Liver (tissue), 9 donors: ENCODE measurements around the gene RFT1. TPM values are rescaled to one million over a fixed set of nuclear protein-coding genes. Genes with fewer than 3 reads are reported as not detected.

Experiments used
- DNase-seq: peaks from one replicate; pipeline ENCODE4 v3.0.0-alpha.2; 2017; ENCODE audit warnings: low spot score
- H3K27ac ChIP-seq, 2 donors: one replicate each; pipeline ENCODE4 v1.7.0; 2013; ENCODE audit warnings: inconsistent platforms in 2 of 2, low read length in 2 of 2, control low read depth in 1 of 2, low read depth in 1 of 2, mild to moderate bottlenecking in 1 of 2
- H3K27me3 ChIP-seq, 4 donors: one replicate each; pipeline versions ENCODE4 v1.6.1 to v1.7.0; 2013; ENCODE audit warnings: low read length in 3 of 4, inconsistent platforms in 1 of 4, mild to moderate bottlenecking in 1 of 4, moderate library complexity in 1 of 4; ENCODE audit not compliant: control insufficient read depth in 4 of 4, insufficient read depth in 4 of 4
- H3K36me3 ChIP-seq, 4 donors: one replicate each; pipeline versions ENCODE4 v1.6.1 to v1.7.0; 2013; ENCODE audit warnings: low read length in 3 of 4, mild to moderate bottlenecking in 3 of 4, low read depth in 1 of 4, moderate library complexity in 1 of 4; ENCODE audit not compliant: control insufficient read depth in 4 of 4, insufficient read depth in 3 of 4
- H3K4me1 ChIP-seq, 4 donors: one replicate each; pipeline versions ENCODE4 v1.6.1 to v1.7.0; 2013; ENCODE audit warnings: low read length in 3 of 4, mild to moderate bottlenecking in 3 of 4, moderate library complexity in 1 of 4; ENCODE audit not compliant: control insufficient read depth in 4 of 4, insufficient read depth in 4 of 4
- H3K4me3 ChIP-seq, 3 donors: one replicate each; pipeline versions ENCODE4 v1.6.1 to v1.7.0; 2013; ENCODE audit warnings: low read length in 3 of 3, control low read depth in 1 of 3, low read depth in 1 of 3, mild to moderate bottlenecking in 1 of 3
- H3K9ac ChIP-seq, 2 donors: one replicate each; pipeline ENCODE4 v1.7.0; 2013; ENCODE audit warnings: low read length in 2 of 2, mild to moderate bottlenecking in 2 of 2, moderate library complexity in 2 of 2, control low read depth in 1 of 2, low read depth in 1 of 2
- H3K9me3 ChIP-seq, 4 donors: one replicate each; pipeline versions ENCODE4 v1.6.1 to v1.7.0; 2013; ENCODE audit warnings: low read length in 3 of 4; ENCODE audit not compliant: control insufficient read depth in 4 of 4
- ATF3 ChIP-seq: IDR thresholded peaks from 2 replicates; pipeline ENCODE4 v1.6.1; 2016; ENCODE audit warnings: antibody characterized with exemption
- CTCF ChIP-seq: fragments of 150-350 bp; IDR thresholded peaks from 2 replicates; pipeline ENCODE4 v1.5.1; 2017; ENCODE audit warnings: improper control_type of control experiment, low read depth, low read length; ENCODE audit not compliant: missing input control
- EGR1 ChIP-seq, 2 donors: IDR thresholded peaks; 2 replicates each; pipeline ENCODE4 v1.6.1; 2016 to 2018; ENCODE audit warnings: antibody characterized with exemption in 2 of 2, low read depth in 2 of 2
- FOXA1 ChIP-seq: IDR thresholded peaks from 2 replicates; pipeline ENCODE4 v1.6.1; 2016; ENCODE audit warnings: antibody characterized with exemption
- FOXA2 ChIP-seq: IDR thresholded peaks from 2 replicates; pipeline ENCODE4 v1.6.1; 2016; ENCODE audit warnings: antibody characterized with exemption
- GABPA ChIP-seq, 2 donors: IDR thresholded peaks in 1 of 2; conservative IDR thresholded peaks in 1 of 2; 2 replicates each; pipeline ENCODE4 v1.6.1; 2016; ENCODE audit warnings: antibody characterized with exemption in 2 of 2, mild to moderate bottlenecking in 1 of 2, moderate library complexity in 1 of 2
- HNF4A ChIP-seq, 2 donors: conservative IDR thresholded peaks; 2 replicates each; pipeline ENCODE4 v1.6.1; 2016; ENCODE audit warnings: antibody characterized with exemption in 2 of 2, mild to moderate bottlenecking in 2 of 2
- HNF4G ChIP-seq: IDR thresholded peaks from 2 replicates; pipeline ENCODE4 v1.6.1; 2016; ENCODE audit warnings: antibody characterized with exemption
- JUND ChIP-seq, 2 donors: IDR thresholded peaks; 2 replicates each; pipeline ENCODE4 v1.6.1; 2016; ENCODE audit warnings: antibody characterized with exemption in 2 of 2
- NR2F2 ChIP-seq: IDR thresholded peaks from 2 replicates; pipeline ENCODE4 v1.6.1; 2016; ENCODE audit warnings: antibody characterized with exemption
- RAD21 ChIP-seq, 2 donors: IDR thresholded peaks; 2 replicates each; pipeline ENCODE4 v1.6.1; 2016; ENCODE audit warnings: antibody characterized with exemption in 2 of 2, mild to moderate bottlenecking in 2 of 2
- REST ChIP-seq: IDR thresholded peaks from 2 replicates; pipeline ENCODE4 v1.6.1; 2016; ENCODE audit warnings: antibody characterized with exemption, mild to moderate bottlenecking
- RXRA ChIP-seq, 2 donors: IDR thresholded peaks; 2 replicates each; pipeline ENCODE4 v1.6.1; 2017 to 2018; ENCODE audit warnings: antibody characterized with exemption in 2 of 2, mild to moderate bottlenecking in 1 of 2
- SP1 ChIP-seq: IDR thresholded peaks from 2 replicates; pipeline ENCODE4 v1.6.1; 2018; ENCODE audit warnings: antibody characterized with exemption, mild to moderate bottlenecking
- TAF1 ChIP-seq: conservative IDR thresholded peaks from 2 replicates; pipeline ENCODE4 v1.6.1; 2016; ENCODE audit warnings: antibody characterized with exemption, mild to moderate bottlenecking
- YY1 ChIP-seq: IDR thresholded peaks from 2 replicates; pipeline ENCODE4 v1.6.1; 2016; ENCODE audit warnings: antibody characterized with exemption, mild to moderate bottlenecking
- ZBTB33 ChIP-seq: IDR thresholded peaks from 2 replicates; pipeline ENCODE4 v1.6.1; 2016; ENCODE audit warnings: antibody characterized with exemption
- WGBS: extraction: QIAGEN DNeasy Blood & Tissue Kit; methylation state at CpG from one replicate; pipeline ENCODE4 v1.1.7; 2013; 5-methylcytosine and 5-hydroxymethylcytosine counted together
- polyA plus RNA-seq, 2 donors: library from polyadenylated mRNA; stranded (reverse) in 1 of 2; unstranded in 1 of 2; fragments of 200-250 nt in 1 of 2; fragments of >200 nt in 1 of 2; fragmentation: Nextera tagmentation in 1 of 2; extraction: Ambion mirVana in 1 of 2; gene quantifications; one replicate each; pipeline versions ENCODE4 v1.2.1 to v1.2.3, GENCODE V29; 2013 to 2015
- total RNA-seq, 2 donors: library from RNA; depleted of rRNA; stranded (reverse); fragments of >200 nt; gene quantifications; one replicate each; pipeline ENCODE4 v1.2.3, GENCODE V29; 2014
- donor health status: healthy.
- donor health status: healthy.
- donor health status: healthy.
- donor health status: healthy.
- donor health status: healthy.

The RFT1 gene
- total and polyA plus RNA-seq, 4 donors: 8.0 to 12.6 (median 11.8) TPM

GRCh38 chr3:53159156-53160060 lies 29.2 kb upstream of the RFT1 start:
- no peaks in the 10 kb centered on the region for H3K27me3 ChIP-seq
- peaks cover 17 to 45% (median 37%) of the 10 kb centered on the region in 4 donors for H3K4me1 ChIP-seq
- H3K9me3 ChIP-seq: no peaks in the 10 kb centered on the region
- no peak overlapping the region for H3K4me3 ChIP-seq
- no peak overlapping the region for H3K9ac ChIP-seq
- H3K36me3 ChIP-seq: no peaks in the 10 kb centered on the region
- no peak overlapping the region for H3K27ac ChIP-seq
- TF ChIP-seq HNF4A (conservative IDR thresholded peaks at IDR 0.05): peak; percentile 70 to 78
- peak; percentile 83 for TF ChIP-seq SP1
- TF ChIP-seq CTCF: peak; percentile 2
- TF ChIP-seq HNF4G: peak; percentile 74
- TF ChIP-seq REST: peak; percentile 85
- TF ChIP-seq TAF1: no peak
- TF ChIP-seq GABPA (IDR thresholded peaks at IDR 0.05 in 1 of 2, conservative IDR thresholded peaks at IDR 0.05 in 1 of 2): no peak
- no peak for TF ChIP-seq YY1
- TF ChIP-seq RXRA (IDR thresholded peaks at IDR 0.05): peak; percentile 74 to 91
- peak; percentile 79 for TF ChIP-seq NR2F2
- DNase-seq: peak; percentile 58
- WGBS: 36% methylated on average over 9 of the region's 9 CpGs

GRCh38 chr3:53158765-53159155 lies 28.5 kb upstream of the RFT1 start:
- peaks cover 17 to 45% (median 37%) of the 10 kb centered on the region in 4 donors for H3K4me1 ChIP-seq
- no peak overlapping the region for H3K9ac ChIP-seq
- H3K9me3 ChIP-seq: no peaks in the 10 kb centered on the region
- 88% methylated on average over 2 of the region's 2 CpGs for WGBS
- no peak overlapping the region for H3K27ac ChIP-seq
- DNase-seq: no peak
- no peak overlapping the region for H3K4me3 ChIP-seq
- H3K36me3 ChIP-seq: no peaks in the 10 kb centered on the region
- no peaks in the 10 kb centered on the region for H3K27me3 ChIP-seq
- TF ChIP-seq ZBTB33 (no peak), TAF1 (no peak), RXRA (IDR thresholded peaks at IDR 0.05) (no peak), HNF4G (no peak), SP1 (no peak), HNF4A (conservative IDR thresholded peaks at IDR 0.05) (no peak), FOXA1 (no peak), EGR1 (IDR thresholded peaks at IDR 0.05; ENCODE audit: low read depth in 2 of 2) (no peak), ATF3 (no peak), CTCF (no peak), GABPA (IDR thresholded peaks at IDR 0.05 in 1 of 2, conservative IDR thresholded peaks at IDR 0.05 in 1 of 2) (no peak), REST (no peak), JUND (IDR thresholded peaks at IDR 0.05) (no peak), FOXA2 (no peak), RAD21 (IDR thresholded peaks at IDR 0.05) (no peak)
